GM12874 (cell line): Measurements from ENCODE around the gene SECTM1.

Experiments used
- CTCF ChIP-seq: IDR thresholded peaks from 2 replicates; pipeline ENCODE4 v1.5.1; 2011; ENCODE audit warnings: low read depth, mild to moderate bottlenecking, control low read depth, low read length, moderate library complexity; ENCODE audit not compliant: insufficient read depth

SECTM1 gene

GRCh38 chr17:82303944-82304808, 29.4 kb downstream of the SECTM1 start:
- TF ChIP-seq CTCF, result no peak

DNA sequence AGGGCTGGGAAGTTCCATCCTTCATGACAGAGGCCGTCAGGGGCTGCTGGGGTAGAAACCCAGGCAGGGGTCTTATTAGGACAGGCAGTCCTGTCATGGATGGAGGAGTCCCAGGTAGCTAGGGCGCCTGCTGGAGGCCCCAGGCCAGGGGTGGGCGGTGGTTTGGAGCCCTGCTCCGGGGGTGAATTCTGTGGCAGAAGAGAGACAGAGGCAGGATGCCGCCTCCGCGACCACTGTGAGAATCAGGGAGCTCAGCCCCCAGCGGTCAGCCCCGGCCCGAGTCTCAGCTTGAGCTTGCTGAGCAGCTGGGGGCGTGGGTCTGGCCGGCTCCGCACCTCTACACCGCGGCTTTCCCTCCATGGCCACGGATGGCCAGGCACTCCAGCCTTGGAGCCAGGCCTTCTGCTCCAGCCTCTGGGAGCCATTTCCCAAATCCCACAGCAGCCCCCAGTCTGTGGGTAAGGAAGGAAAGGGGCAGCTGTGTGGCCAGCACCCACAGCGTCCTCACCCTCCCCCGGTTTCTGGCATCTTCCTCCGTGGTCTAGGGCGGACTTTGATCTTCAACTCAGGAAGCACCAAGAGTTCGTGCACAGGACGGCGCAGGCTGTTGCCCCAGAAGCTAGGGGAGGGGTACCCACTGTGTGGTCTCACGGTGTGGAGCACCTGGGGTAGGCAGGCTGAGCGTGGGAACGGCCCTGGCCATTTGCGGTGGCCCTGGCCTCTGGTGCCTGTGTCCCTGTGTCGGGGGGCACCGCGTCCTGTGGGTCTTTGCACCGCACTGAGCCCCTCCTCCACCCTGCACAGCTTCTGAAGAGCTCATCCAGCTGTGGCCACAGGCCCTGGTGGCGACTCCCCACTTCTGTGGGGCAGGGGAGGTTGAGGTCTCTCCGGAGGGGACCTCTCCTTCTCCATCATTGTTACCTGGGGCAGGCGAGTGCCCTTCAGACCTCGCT, 30.3 kb downstream of the SECTM1 start:
- no peak for TF ChIP-seq CTCF

- no peak for TF ChIP-seq CTCF
Measured at GRCh38 chr17:82302568-82302963, 31.0 kb downstream of the SECTM1 start.

- no peak for TF ChIP-seq CTCF
Measured at GRCh38 chr17:82301916-82302567, 31.5 kb downstream of the SECTM1 start.

GRCh38 chr17:82301300-82301915, 32.2 kb downstream of the SECTM1 start:
- TF ChIP-seq CTCF, result no peak

DNA sequence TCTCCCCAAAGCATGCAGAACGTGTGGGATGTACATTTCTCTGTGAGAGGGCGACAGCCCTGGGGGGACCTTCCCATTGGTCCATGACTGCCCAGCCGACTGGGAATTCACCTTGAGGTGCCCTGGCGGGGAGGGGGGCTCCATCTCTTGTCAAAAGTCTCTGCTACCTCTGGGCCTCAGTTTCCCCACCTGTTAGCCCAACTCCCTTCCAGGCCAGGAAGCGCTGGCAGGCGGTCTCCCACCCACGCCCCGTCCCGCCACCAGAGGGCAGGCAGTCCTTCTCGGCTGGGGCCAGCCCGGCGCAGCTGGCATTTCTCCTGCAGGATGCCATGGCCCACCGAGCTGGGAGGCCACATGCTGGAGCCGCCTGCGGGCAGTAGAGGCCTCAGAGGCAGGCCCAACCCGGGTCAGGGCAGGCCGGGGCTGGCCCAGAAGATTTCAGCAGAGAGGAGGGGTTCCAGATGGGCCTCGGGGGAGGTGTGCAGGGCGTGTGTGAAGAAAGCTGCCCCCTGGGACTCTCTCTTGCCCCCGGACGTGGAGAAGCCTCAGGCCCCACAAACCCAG, 32.8 kb downstream of the SECTM1 start:
- TF ChIP-seq CTCF, result peak; percentile 87

DNA sequence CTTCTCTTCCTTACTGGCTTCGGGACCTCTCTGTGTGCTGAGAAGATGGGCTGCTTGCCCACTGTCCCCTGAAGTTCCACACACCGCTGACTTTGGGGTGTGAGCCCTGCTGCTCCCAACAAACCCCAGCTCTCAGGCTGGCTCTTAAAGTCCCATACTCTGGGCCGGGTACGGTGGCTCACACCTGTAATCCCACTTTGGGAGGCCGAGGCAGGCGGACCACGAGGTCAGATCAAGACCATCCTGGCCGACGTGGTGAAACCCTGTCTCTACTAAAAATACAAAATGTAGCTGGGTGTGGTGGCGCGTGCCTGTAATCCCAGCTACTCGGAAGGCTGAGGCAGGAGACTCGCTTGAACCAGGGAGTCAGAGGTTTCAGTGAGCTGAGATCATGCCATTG, 33.3 kb downstream of the SECTM1 start:
- no peak for TF ChIP-seq CTCF
